ENCODE results near the gene NPIPB6.

GRCh38 chr16:28317040-28317880 lies 46.0 kb downstream of the NPIPB6 start:
- TF ChIP-seq POLR2A (IDR thresholded peaks at IDR 0.05), result no peak
- no peak for TF ChIP-seq CTCF (IDR thresholded peaks at IDR 0.05)
